Panc1 (cell line): ENCODE measurements around the gene DMBT1. TPM values are rescaled to one million over a fixed set of nuclear protein-coding genes. Genes with fewer than 3 reads are reported as not detected.

Experiments used
- ATAC-seq: fragments of 200-7000 bp; cut with Tn5 transposase; 2 replicates; pipeline ENCODE4 v1.9.1; 2020; ENCODE audit warnings: mild to moderate bottlenecking, moderate library complexity
- BruUV-seq: library from RNA; stranded (reverse); fragments of 400-500 nt; replicated peaks from 2 replicates; lab custom pipeline; 2021; lab: Mats Ljungman, UMichigan
- CTCF ChIA-PET: fragments of 300-600 bp; sonication (Branson Sonifier 250); formaldehyde crosslinking; loops from one replicate; lab custom pipeline; 2022; ENCODE audit warnings: antibody characterized with exemption; lab: Charles Lee
- POLR2A ChIA-PET: fragments of 300-600 bp; sonication (Branson Sonifier 250); formaldehyde crosslinking; loops from one replicate; lab custom pipeline; 2022; ENCODE audit warnings: antibody characterized with exemption; lab: Charles Lee
- DNase-seq: peaks from one replicate; pipeline ENCODE4 v3.0.0-alpha.2; 2010; ENCODE audit warnings: low read depth, low spot score
- H3K27ac ChIP-seq: 2 replicates; pipeline ENCODE4 v1.5.1; 2011; ENCODE audit warnings: mild to moderate bottlenecking, low read length, inconsistent platforms
- H3K27me3 ChIP-seq: fragments of 200-500 bp; sonication (Bioruptor generic); 2 replicates; pipeline ENCODE4 v1.6.0; 2014; ENCODE audit warnings: low read length, inconsistent platforms; ENCODE audit not compliant: control insufficient read depth, insufficient read depth
- H3K36me3 ChIP-seq: fragments of 200-500 bp; sonication (Bioruptor generic); 2 replicates; pipeline ENCODE4 v1.5.1; 2014; ENCODE audit warnings: inconsistent platforms, mild to moderate bottlenecking, low read length, moderate library complexity; ENCODE audit not compliant: control insufficient read depth, insufficient read depth
- H3K4me1 ChIP-seq: 2 replicates; pipeline ENCODE4 v1.5.1; 2011; ENCODE audit warnings: inconsistent platforms, mild to moderate bottlenecking, low read length, moderate library complexity; ENCODE audit not compliant: control insufficient read depth, insufficient read depth
- H3K4me3 ChIP-seq, 2 experiments: 2 replicates each; pipeline ENCODE4 v1.5.1; 2011 to 2012; ENCODE audit warnings: low read depth in 2 of 2, low read length in 2 of 2, mild to moderate bottlenecking in 2 of 2, inconsistent platforms in 1 of 2, moderate library complexity in 1 of 2
- H3K9me3 ChIP-seq: fragments of 200-500 bp; sonication (Bioruptor generic); 2 replicates; pipeline ENCODE4 v1.5.1; 2014; ENCODE audit warnings: low read depth, mild to moderate bottlenecking, inconsistent platforms, low read length, moderate library complexity; ENCODE audit not compliant: control insufficient read depth, insufficient read depth
- CTCF ChIP-seq: fragments of 450-650 bp; IDR thresholded peaks from 2 replicates; pipeline ENCODE4 v1.5.1; 2017; ENCODE audit warnings: mild to moderate bottlenecking
- POLR2AphosphoS5 ChIP-seq: IDR thresholded peaks from 2 replicates; pipeline ENCODE4 v1.6.1; 2012; ENCODE audit warnings: mild to moderate bottlenecking, low read depth, low read length, moderate library complexity
- REST ChIP-seq, 2 experiments: IDR thresholded peaks; 2 replicates each; pipeline ENCODE4 v1.6.1; 2011 to 2012; ENCODE audit warnings: low read depth in 2 of 2, control low read depth in 1 of 2, low read length in 1 of 2, mild to moderate bottlenecking in 1 of 2, moderate library complexity in 1 of 2; ENCODE audit not compliant: insufficient read depth in 1 of 2
- SIN3A ChIP-seq: IDR thresholded peaks from 2 replicates; pipeline ENCODE4 v1.6.1; 2012; ENCODE audit warnings: low read depth, mild to moderate bottlenecking, low read length, moderate library complexity, borderline replicate concordance; ENCODE audit not compliant: insufficient read depth
- TCF7L2 ChIP-seq: IDR thresholded peaks from 2 replicates; pipeline ENCODE4 v1.6.1; 2011; ENCODE audit warnings: mild to moderate bottlenecking, low read depth, low read length, inconsistent platforms
- in situ Hi-C: cut with HindIII; loops from 2 replicates; pipeline ENCODE4 v1.10.0; 2016; ENCODE audit warnings: low sequenced_read_pairs, low pct_unique_long_range_greater_than_20kb
- intact Hi-C: fragments of 100-400 bp; cut with micrococcal nuclease; formaldehyde crosslinking; loops from one replicate; pipeline ENCODE4 v1.10.0; 2022; ENCODE audit not compliant: unreplicated experiment
- total RNA-seq: library from RNA; stranded (reverse); gene quantifications from one replicate; pipeline ENCODE4 v1.2.1, GENCODE V29; 2021; ENCODE audit not compliant: unreplicated experiment

Gene DMBT1
- total RNA-seq, 1 experiment from 2014 or later = 0.05 TPM

GRCh38 chr10:122673269-122673668 lies 112.7 kb downstream of the DMBT1 start:
- intact Hi-C loops (no loop called here), in situ Hi-C loops (no loop called here)
- DNase-seq (no peak), ATAC-seq (no peak)
- ChIA-PET POLR2A (interaction anchor here (0.6 kb wide), 1 partner anchor 388 kb away, joined by 3 read pairs; no protein-coding TSS in a partner anchor), CTCF (interaction anchor here (1.3 kb wide), 1 partner anchor 24 kb away, joined by 3 read pairs; no protein-coding TSS in a partner anchor)
- no peak overlapping the region for H3K4me3 ChIP-seq
- H3K27ac ChIP-seq = no peak overlapping the region
- H3K27me3 ChIP-seq = peaks cover 31% of the 10 kb centered on the region
- no peaks in the 10 kb centered on the region for H3K9me3 ChIP-seq
- no TSS peak for BruUV-seq
- no peaks in the 10 kb centered on the region for H3K4me1 ChIP-seq
- TF ChIP-seq POLR2AphosphoS5 = no peak
- TF ChIP-seq REST (IDR thresholded peaks at IDR 0.05; ENCODE audit: insufficient read depth in 1 of 2, low read depth in 2 of 2, low read length in 1 of 2) = no peak
- no peak for TF ChIP-seq TCF7L2
- no peak for TF ChIP-seq CTCF
- no peak for TF ChIP-seq SIN3A
- no peaks in the 10 kb centered on the region for H3K36me3 ChIP-seq

- POLR2A ChIA-PET = interaction anchor here (0.6 kb wide), 1 partner anchor 389 kb away, joined by 3 read pairs; no protein-coding TSS in a partner anchor
Measured at GRCh38 chr10:122673731-122674130, 113.2 kb downstream of the DMBT1 start.

GRCh38 chr10:122674781-122675180 lies 114.2 kb downstream of the DMBT1 start:
- no TSS peak for BruUV-seq
- TF ChIP-seq TCF7L2 (no peak), SIN3A (no peak), CTCF (no peak), POLR2AphosphoS5 (no peak), REST (IDR thresholded peaks at IDR 0.05; ENCODE audit: insufficient read depth in 1 of 2, low read depth in 2 of 2, low read length in 1 of 2) (no peak)
- no peaks in the 10 kb centered on the region for H3K9me3 ChIP-seq
- POLR2A ChIA-PET = interaction anchor here (0.6 kb wide), 1 partner anchor 285 kb away, joined by 3 read pairs; no protein-coding TSS in a partner anchor
- H3K4me1 ChIP-seq = no peaks in the 10 kb centered on the region
- ATAC-seq (no peak), DNase-seq (no peak)
- in situ Hi-C loops (no loop called here), intact Hi-C loops (no loop called here)
- no peak overlapping the region for H3K4me3 ChIP-seq
- CTCF ChIA-PET = interaction anchor here (1.3 kb wide), 1 partner anchor 26 kb away, joined by 3 read pairs; no protein-coding TSS in a partner anchor
- H3K27me3 ChIP-seq = peaks cover 35% of the 10 kb centered on the region
- H3K36me3 ChIP-seq = no peaks in the 10 kb centered on the region
- no peak overlapping the region for H3K27ac ChIP-seq

More at GRCh38 chr10:122673731-122674130, 113.2 kb downstream of the DMBT1 start:
- Histone ChIP-seq H3K27me3 (peaks cover 31% of the 10 kb centered on the region), H3K4me1 (no peaks in the 10 kb centered on the region), H3K9me3 (no peaks in the 10 kb centered on the region), H3K27ac (no peak overlapping the region), H3K4me3 (no peak overlapping the region), H3K36me3 (no peaks in the 10 kb centered on the region)
- in situ Hi-C loops = no loop called here
- TF ChIP-seq POLR2AphosphoS5 (no peak), SIN3A (no peak)
- intact Hi-C loops = no loop called here
- CTCF ChIA-PET = interaction anchor here (1.3 kb wide), 1 partner anchor 25 kb away, joined by 3 read pairs; no protein-coding TSS in a partner anchor
- BruUV-seq = no TSS peak
- ATAC-seq = no peak
- no peak for DNase-seq
